Immature natural killer cell (primary cell): ENCODE data around the gene HMSD. TPM values are rescaled to one million over a fixed set of nuclear protein-coding genes. Genes with fewer than 3 reads are reported as not detected.
"Not testable (repeated sequence)": the region's sequence is repeated elsewhere in the genome, so short reads cannot be mapped to it uniquely, and the experiment has no call there.

Experiments used
- DNase-seq, 3 donors: peaks; one replicate each; pipeline ENCODE4 v3.0.0; 2022; ENCODE audit warnings: mixed read lengths in 1 of 3
- H3K27ac Mint-ChIP-seq, 6 donors: one replicate each; pipeline ENCODE4 v1.8.0; 2020; ENCODE audit warnings: mixed read lengths in 6 of 6, mild to moderate bottlenecking in 5 of 6, inconsistent platforms in 4 of 6, moderate library complexity in 3 of 6
- H3K27me3 Mint-ChIP-seq, 3 donors: one replicate each; pipeline ENCODE4 v1.8.0; 2020 to 2021; ENCODE audit warnings: low read depth in 3 of 3, mild to moderate bottlenecking in 3 of 3, mixed read lengths in 3 of 3, moderate library complexity in 3 of 3, inconsistent platforms in 1 of 3
- H3K36me3 Mint-ChIP-seq, 3 donors: one replicate each; pipeline ENCODE4 v1.8.0; 2020; ENCODE audit warnings: mixed read lengths in 3 of 3, inconsistent platforms in 2 of 3, mild to moderate bottlenecking in 2 of 3
- H3K4me1 Mint-ChIP-seq, 2 donors: one replicate each; pipeline ENCODE4 v1.8.0; 2020; ENCODE audit warnings: inconsistent platforms in 2 of 2, mild to moderate bottlenecking in 2 of 2, mixed read lengths in 2 of 2, moderate library complexity in 1 of 2
- H3K4me3 Mint-ChIP-seq, 5 donors: one replicate each; pipeline ENCODE4 v1.8.0; 2020; ENCODE audit warnings: mild to moderate bottlenecking in 5 of 5, mixed read lengths in 5 of 5, inconsistent platforms in 3 of 5, moderate library complexity in 3 of 5
- H3K9me3 Mint-ChIP-seq, 6 donors: one replicate each; pipeline ENCODE4 v1.8.0; 2020; ENCODE audit warnings: mild to moderate bottlenecking in 6 of 6, mixed read lengths in 6 of 6, inconsistent platforms in 4 of 6, moderate library complexity in 3 of 6
- polyA plus RNA-seq, 3 donors: library from polyadenylated mRNA; unstranded; fragments of 300-500 nt; fragmentation: Illumina TruSeq; gene quantifications; one replicate each; pipeline ENCODE4 v1.2.3, GENCODE V29; 2021

Gene HMSD
- polyA plus RNA-seq, 3 donors from 2014 or later = not detected

- peak; percentile 41 to 62 (median 58) for DNase-seq
- peak overlapping the region; percentile 80 to 88 (median 81) for H3K4me3 Mint-ChIP-seq
- peaks cover 4 to 6% of the 10 kb centered on the region in 2 donors for H3K4me1 Mint-ChIP-seq
- H3K36me3 Mint-ChIP-seq = no peaks in the 10 kb centered on the region
- H3K9me3 Mint-ChIP-seq = no peaks in the 10 kb centered on the region
- peaks cover 0 to 6% (median 2%) of the 10 kb centered on the region in 3 donors for H3K27me3 Mint-ChIP-seq
- H3K27ac Mint-ChIP-seq = peak overlapping the region in 3 of 6 donors; percentile 21 to 54 (median 37)
These were observed 12.8 kb upstream of the HMSD start for GRCh38 chr18:63936156-63936931.

DNA sequence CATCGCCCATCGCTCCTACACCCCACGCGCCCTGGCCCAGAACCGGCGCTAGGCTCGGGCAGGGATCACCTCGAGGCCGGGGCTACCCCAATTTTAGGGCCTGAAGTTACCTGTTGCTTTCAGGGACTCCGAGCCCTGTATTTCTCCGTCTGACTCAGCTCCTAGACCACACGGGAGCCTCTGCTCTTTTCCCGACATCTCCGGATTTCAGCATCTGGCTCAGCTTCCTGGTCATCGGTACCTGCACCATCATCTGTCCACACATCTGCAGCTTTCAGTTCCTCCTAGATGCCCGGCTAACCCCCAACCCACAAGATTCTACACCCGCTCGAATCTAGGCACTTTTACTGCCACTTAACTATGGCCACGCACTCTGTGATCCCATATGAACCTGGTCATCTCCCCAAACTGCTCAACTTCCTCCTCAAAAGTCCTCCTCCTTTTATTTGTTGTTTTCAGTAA lies 12.1 kb upstream of the HMSD start:
- Mint-ChIP-seq H3K4me1 (peaks cover 4 to 6% of the 10 kb centered on the region in 2 donors), H3K9me3 (no peaks in the 10 kb centered on the region), H3K27ac (no peak overlapping the region), H3K27me3 (peaks cover 0 to 6% (median 2%) of the 10 kb centered on the region in 3 donors), H3K4me3 (peak overlapping the region in 1 of 5 donors; percentile 84), H3K36me3 (no peaks in the 10 kb centered on the region)
- no peak for DNase-seq

GRCh38 chr18:63940008-63940407 lies 9.1 kb upstream of the HMSD start:
- no peak overlapping the region for H3K27ac Mint-ChIP-seq
- peaks cover 4 to 6% of the 10 kb centered on the region in 2 donors for H3K4me1 Mint-ChIP-seq
- peaks cover 0 to 6% (median 0%) of the 10 kb centered on the region in 3 donors for H3K36me3 Mint-ChIP-seq
- DNase-seq = no peak
- H3K9me3 Mint-ChIP-seq = no peaks in the 10 kb centered on the region
- H3K27me3 Mint-ChIP-seq = peaks cover 2 to 16% (median 6%) of the 10 kb centered on the region in 3 donors
- no peak overlapping the region for H3K4me3 Mint-ChIP-seq

- not testable (repeated sequence) for H3K4me3 Mint-ChIP-seq, H3K4me1 Mint-ChIP-seq, H3K27ac Mint-ChIP-seq, H3K36me3 Mint-ChIP-seq, DNase-seq, H3K9me3 Mint-ChIP-seq
- H3K27me3 Mint-ChIP-seq = peaks cover 2 to 16% (median 4%) of the 10 kb centered on the region in 3 donors
These were observed 8.5 kb upstream of the HMSD start for GRCh38 chr18:63940543-63941050.

DNA sequence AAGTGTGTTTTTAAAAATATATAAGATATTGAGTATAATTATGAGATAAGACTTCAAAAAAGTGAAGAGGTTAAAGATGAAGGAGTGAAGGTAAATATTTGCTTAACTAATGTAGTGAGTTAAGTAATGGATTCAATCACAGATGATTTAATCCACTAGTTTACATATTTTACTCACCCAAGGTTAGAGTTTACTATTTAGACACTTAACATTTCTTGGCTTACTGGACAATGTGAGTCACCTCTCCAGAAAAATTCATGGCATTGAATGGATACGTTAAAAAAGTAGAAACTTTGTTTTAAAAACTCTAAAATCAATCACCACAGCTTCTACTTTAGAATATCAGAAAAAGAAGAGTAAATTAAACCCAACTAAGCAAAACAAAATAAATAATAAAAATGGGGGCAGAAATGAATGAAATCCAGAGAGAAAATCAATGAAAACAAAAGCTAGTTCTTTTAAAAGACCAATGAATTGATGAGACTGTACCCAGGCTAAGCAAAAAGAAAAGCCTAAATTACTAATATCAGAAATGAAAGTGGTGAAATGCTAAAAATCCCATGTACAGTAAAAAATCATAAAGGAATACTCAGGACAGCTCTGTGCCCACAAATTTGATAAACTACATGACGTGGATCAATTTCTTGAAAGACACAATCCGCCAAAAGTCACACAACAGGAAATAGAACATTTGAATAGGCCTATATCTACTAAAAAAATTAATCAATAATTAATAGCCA lies 1.9 kb upstream of the HMSD start:
- no peak for DNase-seq
- Mint-ChIP-seq H3K4me1 (peaks cover 0 to 3% of the 10 kb centered on the region in 2 donors), H3K27me3 (peaks cover 3 to 31% (median 11%) of the 10 kb centered on the region in 3 donors), H3K9me3 (no peaks in the 10 kb centered on the region), H3K36me3 (peaks cover 0 to 6% (median 0%) of the 10 kb centered on the region in 3 donors), H3K4me3 (no peak overlapping the region), H3K27ac (no peak overlapping the region)

- DNase-seq = no peak
- Mint-ChIP-seq H3K36me3 (no peaks in the 10 kb centered on the region), H3K27me3 (peaks cover 2 to 18% (median 8%) of the 10 kb centered on the region in 3 donors), H3K4me1 (peaks cover 0 to 3% of the 10 kb centered on the region in 2 donors), H3K4me3 (no peak overlapping the region), H3K9me3 (no peaks in the 10 kb centered on the region), H3K27ac (no peak overlapping the region)
These were observed 2.2 kb downstream of the HMSD start for GRCh38 chr18:63951302-63951705.

GRCh38 chr18:63953811-63954210 lies 4.7 kb downstream of the HMSD start:
- no peak overlapping the region for H3K27ac Mint-ChIP-seq
- peaks cover 0 to 3% of the 10 kb centered on the region in 2 donors for H3K4me1 Mint-ChIP-seq
- no peak overlapping the region for H3K4me3 Mint-ChIP-seq
- H3K9me3 Mint-ChIP-seq = no peaks in the 10 kb centered on the region
- H3K36me3 Mint-ChIP-seq = no peaks in the 10 kb centered on the region
- no peak for DNase-seq
- H3K27me3 Mint-ChIP-seq = peaks cover 2 to 10% (median 7%) of the 10 kb centered on the region in 3 donors

GRCh38 chr18:63956755-63957154 lies 7.7 kb downstream of the HMSD start:
- H3K9me3 Mint-ChIP-seq = no peaks in the 10 kb centered on the region
- no peaks in the 10 kb centered on the region for H3K36me3 Mint-ChIP-seq
- no peak for DNase-seq
- H3K27me3 Mint-ChIP-seq = peaks cover 4 to 9% (median 5%) of the 10 kb centered on the region in 3 donors
- H3K4me3 Mint-ChIP-seq = no peak overlapping the region
- H3K27ac Mint-ChIP-seq = no peak overlapping the region
- no peaks in the 10 kb centered on the region for H3K4me1 Mint-ChIP-seq

DNA sequence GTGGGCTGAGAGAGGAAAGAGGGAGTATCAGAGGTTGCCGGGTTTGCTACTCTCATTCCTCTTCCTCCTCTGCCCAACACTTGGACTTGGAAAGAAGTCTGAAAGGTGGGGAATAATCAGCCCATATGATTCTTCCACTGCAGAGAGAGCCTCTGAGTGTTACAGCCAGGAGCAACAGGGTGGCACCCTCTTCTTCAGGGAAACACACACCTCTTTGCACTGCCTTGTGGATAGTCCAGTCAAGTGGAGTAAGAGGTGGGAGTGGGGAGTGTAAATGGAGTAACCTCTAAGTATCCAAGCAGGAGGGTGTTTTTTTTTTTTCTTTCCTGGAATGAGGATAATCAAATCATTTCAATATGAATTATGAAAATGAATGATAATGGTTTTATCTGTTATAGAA lies 11.8 kb downstream of the HMSD start:
- peaks cover 3 to 7% (median 4%) of the 10 kb centered on the region in 3 donors for H3K27me3 Mint-ChIP-seq
- DNase-seq = no peak
- no peaks in the 10 kb centered on the region for H3K9me3 Mint-ChIP-seq
- no peak overlapping the region for H3K4me3 Mint-ChIP-seq
- no peak overlapping the region for H3K27ac Mint-ChIP-seq
- H3K36me3 Mint-ChIP-seq = no peaks in the 10 kb centered on the region
- H3K4me1 Mint-ChIP-seq = no peaks in the 10 kb centered on the region

DNA sequence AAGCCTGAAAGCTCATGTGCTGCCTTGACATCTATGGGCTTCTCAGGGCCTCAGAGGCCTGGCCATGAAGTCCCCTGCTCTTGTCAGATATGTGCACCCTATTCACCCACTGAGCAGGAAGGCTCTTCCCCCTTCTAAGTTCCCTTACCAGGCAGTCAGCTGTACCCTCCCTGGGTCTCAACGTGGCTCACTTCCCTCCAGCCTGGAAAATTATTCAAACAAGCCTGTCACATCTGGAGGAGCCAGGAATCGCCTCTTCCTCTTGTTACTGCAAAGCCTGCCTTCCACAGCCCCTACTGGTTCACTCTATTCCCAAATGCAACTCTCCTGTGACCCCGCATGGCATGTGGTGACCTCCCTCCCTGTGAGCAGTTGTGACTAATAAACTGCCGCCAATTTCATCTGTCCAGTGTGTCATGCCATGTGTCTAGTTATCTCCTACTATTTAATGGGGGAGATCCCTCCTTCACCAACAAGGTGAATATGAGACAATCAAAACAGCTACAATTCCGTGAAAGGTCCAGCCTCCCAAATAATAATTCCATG lies 12.4 kb downstream of the HMSD start:
- H3K36me3 Mint-ChIP-seq = no peaks in the 10 kb centered on the region
- H3K27me3 Mint-ChIP-seq = peaks cover 3 to 7% (median 4%) of the 10 kb centered on the region in 3 donors
- no peaks in the 10 kb centered on the region for H3K9me3 Mint-ChIP-seq
- no peak for DNase-seq
- H3K4me1 Mint-ChIP-seq = no peaks in the 10 kb centered on the region
- H3K27ac Mint-ChIP-seq = no peak overlapping the region
- no peak overlapping the region for H3K4me3 Mint-ChIP-seq

- Mint-ChIP-seq H3K27me3 (peaks cover 3 to 7% (median 4%) of the 10 kb centered on the region in 3 donors), H3K4me3 (no peak overlapping the region), H3K36me3 (no peaks in the 10 kb centered on the region), H3K27ac (no peak overlapping the region), H3K9me3 (no peaks in the 10 kb centered on the region), H3K4me1 (no peaks in the 10 kb centered on the region)
- DNase-seq = no peak
These were observed 13.0 kb downstream of the HMSD start for GRCh38 chr18:63962137-63962536.

- H3K27ac Mint-ChIP-seq = no peak overlapping the region
- peaks cover 4 to 7% (median 6%) of the 10 kb centered on the region in 3 donors for H3K27me3 Mint-ChIP-seq
- H3K4me1 Mint-ChIP-seq = peaks cover 0 to under 1% of the 10 kb centered on the region in 2 donors
- H3K36me3 Mint-ChIP-seq = no peaks in the 10 kb centered on the region
- H3K9me3 Mint-ChIP-seq = no peaks in the 10 kb centered on the region
- no peak overlapping the region for H3K4me3 Mint-ChIP-seq
- DNase-seq = peak; percentile 27 to 52 (median 36)
These were observed 14.6 kb downstream of the HMSD start for GRCh38 chr18:63963615-63964256.

GRCh38 chr18:63964908-63965307 lies 15.8 kb downstream of the HMSD start:
- Mint-ChIP-seq H3K27ac (no peak overlapping the region), H3K9me3 (no peaks in the 10 kb centered on the region)

More at GRCh38 chr18:63964908-63965307, 15.8 kb downstream of the HMSD start:
- H3K4me3 Mint-ChIP-seq = no peak overlapping the region
- H3K4me1 Mint-ChIP-seq = peaks cover 10 to 13% of the 10 kb centered on the region in 2 donors
- H3K36me3 Mint-ChIP-seq = no peaks in the 10 kb centered on the region
- no peak for DNase-seq
- peaks cover 0 to 3% (median 3%) of the 10 kb centered on the region in 3 donors for H3K27me3 Mint-ChIP-seq
